ENCODE results near the gene SPDYC.

SPDYC gene

GRCh38 chr11:65182258-65183170 lies 12.5 kb downstream of the SPDYC start:
- peak overlapping the region; percentile 90 to 94 (median 91) for H3K4me3 Mint-ChIP-seq
- H3K9me3 Mint-ChIP-seq: no peaks in the 10 kb centered on the region
- peaks cover 11% of the 10 kb centered on the region for H3K4me1 Mint-ChIP-seq
- no peak for TF ChIP-seq CTCF (IDR thresholded peaks at IDR 0.05; ENCODE audit: unreplicated experiment in 3 of 3)
- peaks cover 12% of the 10 kb centered on the region for H3K27me3 Mint-ChIP-seq (ENCODE audit: low read depth)
- H3K27ac Mint-ChIP-seq: peak overlapping the region; percentile 70 to 96 (median 95)
- H3K36me3 Mint-ChIP-seq (ENCODE audit: low read depth): peaks cover 19% of the 10 kb centered on the region

GRCh38 chr11:65183201-65183891 lies 13.3 kb downstream of the SPDYC start:
- peak overlapping the region; percentile 90 to 94 (median 91) for H3K4me3 Mint-ChIP-seq
- H3K9me3 Mint-ChIP-seq: no peaks in the 10 kb centered on the region
- peaks cover 11% of the 10 kb centered on the region for H3K4me1 Mint-ChIP-seq
- H3K27ac Mint-ChIP-seq: peak overlapping the region; percentile 59 to 73 (median 67)
- TF ChIP-seq CTCF (IDR thresholded peaks at IDR 0.05; ENCODE audit: unreplicated experiment in 3 of 3): no peak
- H3K27me3 Mint-ChIP-seq (ENCODE audit: low read depth): peaks cover 12% of the 10 kb centered on the region
- peaks cover 19% of the 10 kb centered on the region for H3K36me3 Mint-ChIP-seq (ENCODE audit: low read depth)

GRCh38 chr11:65184146-65184545 lies 14.1 kb downstream of the SPDYC start:
- TF ChIP-seq CTCF (IDR thresholded peaks at IDR 0.05; ENCODE audit: unreplicated experiment in 3 of 3): no peak
- Mint-ChIP-seq H3K9me3 (no peaks in the 10 kb centered on the region), H3K36me3 (ENCODE audit: low read depth) (peaks cover 25% of the 10 kb centered on the region), H3K27me3 (ENCODE audit: low read depth) (peaks cover 4% of the 10 kb centered on the region), H3K27ac (peak overlapping the region in 1 of 3 experiments; percentile 67), H3K4me3 (peak overlapping the region; percentile 90 to 94 (median 91)), H3K4me1 (peaks cover 11% of the 10 kb centered on the region)

GRCh38 chr11:65185171-65185570 lies 15.1 kb downstream of the SPDYC start:
- peaks cover 35% of the 10 kb centered on the region for H3K36me3 Mint-ChIP-seq (ENCODE audit: low read depth)
- H3K9me3 Mint-ChIP-seq: no peaks in the 10 kb centered on the region
- peaks cover 11% of the 10 kb centered on the region for H3K4me1 Mint-ChIP-seq
- H3K4me3 Mint-ChIP-seq: peak overlapping the region; percentile 48 to 66 (median 59)
- H3K27me3 Mint-ChIP-seq (ENCODE audit: low read depth): no peaks in the 10 kb centered on the region
- TF ChIP-seq CTCF (IDR thresholded peaks at IDR 0.05; ENCODE audit: unreplicated experiment in 3 of 3): no peak
- peak overlapping the region in 1 of 3 experiments; percentile 33 for H3K27ac Mint-ChIP-seq

GRCh38 chr11:65185869-65186341 lies 15.9 kb downstream of the SPDYC start:
- H3K4me1 Mint-ChIP-seq: peaks cover 11% of the 10 kb centered on the region
- H3K9me3 Mint-ChIP-seq: no peaks in the 10 kb centered on the region
- no peak for TF ChIP-seq CTCF (IDR thresholded peaks at IDR 0.05; ENCODE audit: unreplicated experiment in 3 of 3)

More at GRCh38 chr11:65185869-65186341, 15.9 kb downstream of the SPDYC start:
- Mint-ChIP-seq H3K27me3 (ENCODE audit: low read depth) (no peaks in the 10 kb centered on the region), H3K27ac (no peak overlapping the region), H3K36me3 (ENCODE audit: low read depth) (peaks cover 38% of the 10 kb centered on the region), H3K4me3 (no peak overlapping the region)
